Right cardiac atrium (tissue), 5 donors: ENCODE results near the gene SCAF1. TPM values are rescaled to one million over a fixed set of nuclear protein-coding genes. Genes with fewer than 3 reads are reported as not detected.
"Not testable (repeated sequence)": the region's sequence is repeated elsewhere in the genome, so short reads cannot be mapped to it uniquely, and the experiment has no call there.

Source experiments
- ATAC-seq, 2 donors: fragments of 200-7000 bp; cut with Tn5 transposase; one replicate each; pipeline versions ENCODE4 v1.8.0 to v1.9.1; 2020; ENCODE audit warnings: moderate library complexity in 2 of 2, mild to moderate bottlenecking in 1 of 2
- DNase-seq, 3 donors: peaks; one replicate each; pipeline ENCODE4 v3.0.0-alpha.2; 2020
- H3K27ac ChIP-seq: one replicate; pipeline ENCODE4 v1.5.1; 2013; ENCODE audit warnings: mild to moderate bottlenecking, low read length, control low read depth, moderate library complexity
- H3K27me3 ChIP-seq: one replicate; pipeline ENCODE4 v1.6.1; 2013; ENCODE audit not compliant: control insufficient read depth, insufficient read depth
- H3K4me1 ChIP-seq: one replicate; pipeline ENCODE4 v1.6.1; 2013; ENCODE audit warnings: low read length; ENCODE audit not compliant: control insufficient read depth, insufficient read depth
- H3K4me3 ChIP-seq: one replicate; pipeline ENCODE4 v1.5.1; 2013; ENCODE audit warnings: low read length, control low read depth
- H3K9me3 ChIP-seq: one replicate; pipeline ENCODE4 v1.6.1; 2013; ENCODE audit warnings: low read length; ENCODE audit not compliant: control insufficient read depth
- WGBS: extraction: QIAGEN DNeasy Blood & Tissue Kit; methylation state at CpG from one replicate; pipeline ENCODE4 v1.1.7; 2013; 5-methylcytosine and 5-hydroxymethylcytosine counted together
- intact Hi-C, 4 donors: fragments of 100-400 bp; cut with DNase I; formaldehyde crosslinking; loops; one replicate each; pipeline versions ENCODE4 v1.11.0 to v1.14.0; 2022 to 2023
- polyA plus RNA-seq: library from polyadenylated mRNA; stranded (reverse); fragments of 200-250 nt; gene quantifications from one replicate; pipeline ENCODE4 v1.2.3, GENCODE V29; 2013
- total RNA-seq, 4 donors: library from RNA; stranded (reverse); fragmentation: NEBNext Ultra II Directional; extraction: Animal tissue kit (Norgen Biotek cat#: 25700); gene quantifications; one replicate each; pipeline ENCODE4 v1.2.1, GENCODE V29; 2021
- donor health status: healthy with polysubstance abuse.
- donor health status: DM: no; HTN: yes; CAD: no.
- donor health status: DM: no; HTN: no; CAD: no.
- donor health status: DM: no; HTN: yes; CAD: no; lungs with severe emphysema.
- donor health status: DM: yes; HTN: yes; CAD: no.

The SCAF1 gene
- total and polyA plus RNA-seq, 5 donors: 23.3 to 52.7 (median 42.0) TPM

DNA sequence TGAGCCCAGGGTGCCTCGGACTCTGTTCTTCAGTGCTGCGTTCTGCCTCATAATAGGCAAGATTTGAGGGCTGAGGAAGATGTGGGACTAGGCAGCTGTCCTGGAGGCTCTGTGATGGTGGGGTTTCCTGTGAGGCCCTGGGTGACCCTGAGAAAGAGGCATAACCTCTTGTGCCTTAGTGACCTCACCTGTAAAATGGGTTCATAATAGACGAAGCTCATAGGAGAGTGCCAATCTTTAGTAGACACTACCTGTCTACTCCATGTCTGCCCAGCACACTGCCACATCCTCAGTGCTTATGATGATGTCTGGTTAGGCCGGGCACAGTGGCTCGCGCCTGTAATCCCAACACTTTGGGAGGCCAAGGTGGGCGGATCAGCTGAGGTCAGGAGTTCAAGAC is 25.5 kb upstream of the SCAF1 start:
- H3K9me3 ChIP-seq: no peaks in the 10 kb centered on the region
- no peak for ATAC-seq
- no peak overlapping the region for H3K4me3 ChIP-seq
- no peaks in the 10 kb centered on the region for H3K27me3 ChIP-seq
- 96% methylated on average over 7 of the region's 7 CpGs for WGBS
- peak in 1 of 3 donors; percentile 28 for DNase-seq
- H3K4me1 ChIP-seq: peaks cover 2% of the 10 kb centered on the region
- intact Hi-C loops: no loop called here
- no peak overlapping the region for H3K27ac ChIP-seq

- Histone ChIP-seq H3K27ac (no peak overlapping the region), H3K9me3 (no peaks in the 10 kb centered on the region), H3K4me3 (no peak overlapping the region), H3K4me1 (peaks cover 2% of the 10 kb centered on the region), H3K27me3 (no peaks in the 10 kb centered on the region)
- ATAC-seq (no peak), DNase-seq (no peak)
- WGBS: 94% methylated on average over 7 of the region's 7 CpGs
- intact Hi-C loops: no loop called here
Measured at GRCh38 chr19:49616945-49617344, 25.1 kb upstream of the SCAF1 start.

- peak in 1 of 3 donors; percentile 6 for DNase-seq
- H3K27me3 ChIP-seq, intact Hi-C loops, ATAC-seq, H3K27ac ChIP-seq, H3K4me1 ChIP-seq, H3K4me3 ChIP-seq, H3K9me3 ChIP-seq: not testable (repeated sequence)
- 91% methylated on average over 13 of the region's 13 CpGs for WGBS
Measured at GRCh38 chr19:49617860-49618259, 24.1 kb upstream of the SCAF1 start.

GRCh38 chr19:49624967-49625910 is 16.8 kb upstream of the SCAF1 start:
- intact Hi-C loops: no loop called here
- WGBS: 86% methylated on average over 27 of the region's 27 CpGs
- Histone ChIP-seq H3K27ac (no peak overlapping the region), H3K4me1 (no peaks in the 10 kb centered on the region), H3K27me3 (no peaks in the 10 kb centered on the region), H3K4me3 (no peak overlapping the region), H3K9me3 (no peaks in the 10 kb centered on the region)
- ATAC-seq (peak; percentile 18 to 34), DNase-seq (peak in 1 of 3 donors; percentile 29)

DNA sequence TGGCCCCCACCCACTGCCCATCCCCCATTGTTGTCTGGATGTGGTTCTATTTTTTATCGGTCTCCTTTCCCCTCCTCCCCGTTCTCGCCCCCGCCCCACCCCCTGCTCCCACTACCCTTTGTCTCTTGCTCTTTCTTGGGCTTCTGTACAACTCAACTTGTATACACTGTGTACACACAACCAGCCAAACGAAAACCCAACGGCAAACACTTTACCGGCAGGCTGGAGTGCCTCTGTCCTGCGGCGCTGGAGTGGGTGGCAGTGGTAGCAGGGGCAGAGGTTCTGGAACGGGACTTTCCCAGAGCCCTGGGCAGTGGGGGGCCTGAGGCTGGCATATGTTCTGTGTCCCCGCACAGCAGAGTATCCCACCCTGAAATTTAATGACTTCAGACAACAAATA is 15.8 kb upstream of the SCAF1 start:
- 86% methylated on average over 11 of the region's 11 CpGs for WGBS
- intact Hi-C loops: no loop called here
- H3K9me3 ChIP-seq: no peaks in the 10 kb centered on the region
- H3K27ac ChIP-seq: no peak overlapping the region
- DNase-seq (peak in 1 of 3 donors; percentile 4), ATAC-seq (no peak)
- H3K27me3 ChIP-seq: no peaks in the 10 kb centered on the region
- H3K4me3 ChIP-seq: no peak overlapping the region
- peaks cover 7% of the 10 kb centered on the region for H3K4me1 ChIP-seq

GRCh38 chr19:49629659-49630058 is 12.3 kb upstream of the SCAF1 start:
- H3K4me1 ChIP-seq: peaks cover 7% of the 10 kb centered on the region
- no peak overlapping the region for H3K4me3 ChIP-seq
- DNase-seq: peak in 2 of 3 donors; percentile 25 to 52
- intact Hi-C loops: loop anchor here in 1 of 4 donors (10.0 kb wide), 1 partner anchor 45 kb away; the partner anchor contains the start of genes NOSIP and PRRG2
- no peaks in the 10 kb centered on the region for H3K9me3 ChIP-seq
- H3K27me3 ChIP-seq: no peaks in the 10 kb centered on the region
- 86% methylated on average over 9 of the region's 9 CpGs for WGBS
- no peak overlapping the region for H3K27ac ChIP-seq
- no peak for ATAC-seq

GRCh38 chr19:49631014-49631588 is 10.9 kb upstream of the SCAF1 start:
- DNase-seq (peak in 2 of 3 donors; percentile 38 to 46), ATAC-seq (peak; percentile 33 to 48)
- peaks cover 10% of the 10 kb centered on the region for H3K4me1 ChIP-seq
- 31% methylated on average over 9 of the region's 9 CpGs for WGBS
- no peaks in the 10 kb centered on the region for H3K9me3 ChIP-seq
- no peak overlapping the region for H3K4me3 ChIP-seq
- H3K27ac ChIP-seq: peak overlapping the region; percentile 70
- no peaks in the 10 kb centered on the region for H3K27me3 ChIP-seq
- intact Hi-C loops: loop anchor here in 1 of 4 donors (10.0 kb wide), 1 partner anchor 46 kb away; the partner anchor contains the start of genes NOSIP and PRRG2

DNA sequence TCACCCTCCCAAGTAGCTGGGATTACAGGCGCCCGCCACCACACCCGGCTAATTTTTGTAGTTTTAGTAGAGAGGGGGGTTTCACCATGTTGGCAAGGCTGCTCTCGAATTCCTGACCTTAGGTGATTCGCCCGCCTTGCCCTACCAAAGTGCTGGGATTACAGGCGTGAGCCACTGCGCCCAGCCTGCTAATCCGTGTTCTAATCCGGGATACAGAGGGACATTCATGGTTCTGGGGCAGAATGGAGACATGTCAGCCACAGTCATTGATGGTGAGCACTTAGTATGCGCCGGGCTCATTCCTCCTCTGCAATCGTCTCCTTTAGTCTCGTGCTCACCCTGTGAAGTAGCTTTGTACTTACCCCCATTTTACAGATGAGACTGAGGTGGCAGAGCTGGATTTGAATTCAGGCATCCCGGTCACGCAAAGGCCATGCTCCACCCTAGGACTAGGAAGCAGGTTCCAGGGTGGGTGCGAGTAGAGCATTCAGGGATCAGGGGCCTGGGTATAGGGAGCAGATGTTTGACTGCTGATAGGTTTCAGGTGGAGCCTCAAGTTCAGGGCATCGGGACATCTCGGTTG is 10.3 kb upstream of the SCAF1 start:
- peaks cover 10% of the 10 kb centered on the region for H3K4me1 ChIP-seq
- 87% methylated on average over 19 of the region's 19 CpGs for WGBS
- no peaks in the 10 kb centered on the region for H3K27me3 ChIP-seq
- H3K9me3 ChIP-seq: no peaks in the 10 kb centered on the region
- H3K4me3 ChIP-seq: no peak overlapping the region
- DNase-seq: peak in 2 of 3 donors; percentile 39 to 53
- intact Hi-C loops: loop anchor here in 1 of 4 donors (10.0 kb wide), 1 partner anchor 47 kb away; the partner anchor contains the start of genes NOSIP and PRRG2
- H3K27ac ChIP-seq: no peak overlapping the region
- no peak for ATAC-seq

- peak in 2 of 3 donors; percentile 12 to 46 for DNase-seq
- intact Hi-C loops: loop anchor here in 1 of 4 donors (10.0 kb wide), 1 partner anchor 48 kb away; the partner anchor contains the start of genes NOSIP and PRRG2
- Histone ChIP-seq H3K27ac (no peak overlapping the region), H3K4me3 (no peak overlapping the region), H3K27me3 (no peaks in the 10 kb centered on the region), H3K9me3 (no peaks in the 10 kb centered on the region), H3K4me1 (peaks cover 13% of the 10 kb centered on the region)
- WGBS: 93% methylated on average over 5 of the region's 5 CpGs
- no peak for ATAC-seq
Measured at GRCh38 chr19:49632576-49632975, 9.4 kb upstream of the SCAF1 start.

- WGBS: 63% methylated on average over 9 of the region's 9 CpGs
- H3K27ac ChIP-seq, H3K9me3 ChIP-seq, H3K4me3 ChIP-seq, ATAC-seq, H3K27me3 ChIP-seq: not testable (repeated sequence)
- DNase-seq: peak in 1 of 3 donors; percentile 9
- H3K4me1 ChIP-seq: peaks cover 13% of the 10 kb centered on the region
- intact Hi-C loops: loop anchor here in 1 of 4 donors (10.0 kb wide), 1 partner anchor 48 kb away; the partner anchor contains the start of genes NOSIP and PRRG2
Measured at GRCh38 chr19:49633273-49633672, 8.7 kb upstream of the SCAF1 start.
